SU-DHL-6 (cell line): ENCODE results near the gene SPOCK1.

Source experiments
- H2AFZ ChIP-seq: fragments of 200-600 bp; sonication (generic); 2 replicates; pipeline ENCODE4 v1.6.1; 2014; ENCODE audit warnings: low read depth, mild to moderate bottlenecking, moderate library complexity, mixed read lengths, antibody characterized with exemption, low read length; ENCODE audit not compliant: severe bottlenecking
- H3F3A ChIP-seq: fragments of 200-600 bp; shearing (Covaris generic); 2 replicates; pipeline ENCODE4 v1.6.0; 2016; ENCODE audit warnings: antibody characterized with exemption, mild to moderate bottlenecking; ENCODE audit not compliant: insufficient read depth
- H3K27ac ChIP-seq: fragments of 200-600 bp; sonication (generic); 2 replicates; pipeline ENCODE4 v1.5.1; 2016; ENCODE audit warnings: low read depth, mild to moderate bottlenecking, low read length, moderate library complexity, mixed read lengths
- H3K27me3 ChIP-seq: fragments of 200-600 bp; sonication (generic), shearing (Covaris generic); 2 replicates; pipeline ENCODE4 v1.6.0; 2014; ENCODE audit warnings: mild to moderate bottlenecking, low read length
- H3K36me3 ChIP-seq: fragments of 200-600 bp; sonication (generic); 2 replicates; pipeline ENCODE4 v1.6.1; 2014; ENCODE audit warnings: mild to moderate bottlenecking, low read length, mixed read lengths
- H3K4me2 ChIP-seq: fragments of 300-600, 200-600 bp; shearing (Covaris generic), sonication (generic); 2 replicates; pipeline ENCODE4 v1.6.0; 2014; ENCODE audit warnings: low read length, low read depth, mild to moderate bottlenecking; ENCODE audit not compliant: poor library complexity, severe bottlenecking
- H3K4me3 ChIP-seq: fragments of 200-600 bp; sonication (generic); 2 replicates; pipeline ENCODE4 v1.5.1; 2014; ENCODE audit warnings: antibody characterized with exemption, low read length, mild to moderate bottlenecking, mixed read lengths; ENCODE audit not compliant: insufficient read depth, poor library complexity, severe bottlenecking
- H3K79me2 ChIP-seq: fragments of 200-600 bp; sonication (generic); 2 replicates; pipeline ENCODE4 v1.6.1; 2014; ENCODE audit warnings: mild to moderate bottlenecking, low read length, moderate library complexity; ENCODE audit not compliant: insufficient read depth
- H3K9ac ChIP-seq: fragments of 200-600 bp; sonication (generic); 2 replicates; pipeline ENCODE4 v1.7.0; 2014; ENCODE audit warnings: mild to moderate bottlenecking, low read length
- H3K9me2 ChIP-seq: fragments of 200-600 bp; sonication (generic); replicated peaks from 2 replicates; pipeline ENCODE4 v1.6.1; 2014; ENCODE audit warnings: low read length; ENCODE audit not compliant: insufficient read depth
- H3K9me3 ChIP-seq: fragments of 200-600 bp; sonication (generic); 2 replicates; pipeline ENCODE4 v1.6.1; 2014; ENCODE audit warnings: low read length, mixed read lengths; ENCODE audit not compliant: insufficient read depth
- H4K20me1 ChIP-seq: fragments of 200-600 bp; sonication (generic); 2 replicates; pipeline ENCODE4 v1.6.1; 2014; ENCODE audit warnings: low read depth, mild to moderate bottlenecking, antibody characterized with exemption, low read length, moderate library complexity, mixed read lengths
- EZH2phosphoT487 ChIP-seq: fragments of 200-600 bp; sonication (generic), shearing (Covaris generic); conservative IDR thresholded peaks from 2 replicates; pipeline ENCODE4 v1.6.1; 2018; ENCODE audit warnings: mild to moderate bottlenecking, antibody characterized with exemption, low read length, moderate library complexity, mixed read lengths
- TF ChIP-seq, protein P1 (sequence below): fragments of 200-600 bp; sonication (generic); IDR thresholded peaks from one replicate; pipeline ENCODE4 v1.5.1; 2017; ENCODE audit warnings: antibody characterized with exemption, mild to moderate bottlenecking, low read length, moderate library complexity; ENCODE audit not compliant: insufficient read depth, poor library complexity, severe bottlenecking

Gene SPOCK1

GRCh38 chr5:137335493-137335892 is 163.6 kb downstream of the SPOCK1 start:
- Histone ChIP-seq H3K9me3 (no peaks in the 10 kb centered on the region), H3K9me2 (no peaks in the 10 kb centered on the region), H3K36me3 (no peaks in the 10 kb centered on the region), H3K27me3 (no peaks in the 10 kb centered on the region), H3K27ac (no peak overlapping the region), H3K79me2 (no peaks in the 10 kb centered on the region), H3K4me3 (no peak overlapping the region), H4K20me1 (no peaks in the 10 kb centered on the region), H2AFZ (no peak overlapping the region), H3F3A (no peaks in the 10 kb centered on the region), H3K4me2 (no peak overlapping the region), H3K9ac (no peak overlapping the region)
- TF ChIP-seq, protein P1, sequence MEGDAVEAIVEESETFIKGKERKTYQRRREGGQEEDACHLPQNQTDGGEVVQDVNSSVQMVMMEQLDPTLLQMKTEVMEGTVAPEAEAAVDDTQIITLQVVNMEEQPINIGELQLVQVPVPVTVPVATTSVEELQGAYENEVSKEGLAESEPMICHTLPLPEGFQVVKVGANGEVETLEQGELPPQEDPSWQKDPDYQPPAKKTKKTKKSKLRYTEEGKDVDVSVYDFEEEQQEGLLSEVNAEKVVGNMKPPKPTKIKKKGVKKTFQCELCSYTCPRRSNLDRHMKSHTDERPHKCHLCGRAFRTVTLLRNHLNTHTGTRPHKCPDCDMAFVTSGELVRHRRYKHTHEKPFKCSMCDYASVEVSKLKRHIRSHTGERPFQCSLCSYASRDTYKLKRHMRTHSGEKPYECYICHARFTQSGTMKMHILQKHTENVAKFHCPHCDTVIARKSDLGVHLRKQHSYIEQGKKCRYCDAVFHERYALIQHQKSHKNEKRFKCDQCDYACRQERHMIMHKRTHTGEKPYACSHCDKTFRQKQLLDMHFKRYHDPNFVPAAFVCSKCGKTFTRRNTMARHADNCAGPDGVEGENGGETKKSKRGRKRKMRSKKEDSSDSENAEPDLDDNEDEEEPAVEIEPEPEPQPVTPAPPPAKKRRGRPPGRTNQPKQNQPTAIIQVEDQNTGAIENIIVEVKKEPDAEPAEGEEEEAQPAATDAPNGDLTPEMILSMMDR = no peak
- TF ChIP-seq EZH2phosphoT487 = no peak

- Histone ChIP-seq H3K9ac (no peak overlapping the region), H3F3A (no peaks in the 10 kb centered on the region), H3K4me2 (no peak overlapping the region), H3K36me3 (no peaks in the 10 kb centered on the region), H4K20me1 (no peaks in the 10 kb centered on the region), H2AFZ (no peak overlapping the region), H3K9me3 (no peaks in the 10 kb centered on the region), H3K79me2 (no peaks in the 10 kb centered on the region), H3K27me3 (no peaks in the 10 kb centered on the region), H3K4me3 (no peak overlapping the region), H3K9me2 (no peaks in the 10 kb centered on the region), H3K27ac (no peak overlapping the region)
- TF ChIP-seq, protein P1 = no peak
Observed at GRCh38 chr5:137333928-137334327, 165.2 kb downstream of the SPOCK1 start.

- TF ChIP-seq, protein P1 = no peak
- TF ChIP-seq EZH2phosphoT487 = no peak
- Histone ChIP-seq H3K9me3 (no peaks in the 10 kb centered on the region), H3K79me2 (no peaks in the 10 kb centered on the region), H3K9me2 (no peaks in the 10 kb centered on the region), H3K4me2 (no peak overlapping the region), H3K27ac (no peak overlapping the region), H3K36me3 (no peaks in the 10 kb centered on the region), H3F3A (no peaks in the 10 kb centered on the region), H3K27me3 (no peaks in the 10 kb centered on the region), H3K4me3 (no peak overlapping the region), H2AFZ (no peak overlapping the region), H3K9ac (no peak overlapping the region), H4K20me1 (no peaks in the 10 kb centered on the region)
Observed at GRCh38 chr5:137333475-137333874, 165.7 kb downstream of the SPOCK1 start.

DNA sequence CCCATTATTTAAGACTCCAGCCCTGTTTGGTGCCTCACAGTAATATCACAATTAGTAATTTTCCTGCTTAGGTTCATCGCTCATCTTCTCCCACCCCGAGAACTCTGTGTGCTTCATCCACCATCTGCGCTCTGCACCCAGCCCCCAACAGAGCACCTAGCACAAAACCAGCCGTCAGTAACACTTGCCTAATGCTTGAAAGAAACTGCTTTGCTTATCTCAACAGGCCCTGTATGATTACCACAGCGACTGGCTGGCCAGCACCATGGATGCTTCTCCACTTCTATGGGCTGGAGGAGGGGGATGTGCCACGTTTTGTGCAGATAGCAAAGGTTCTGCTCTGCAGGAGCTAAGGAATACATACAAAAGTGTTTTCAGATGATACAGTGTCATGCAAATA is 166.8 kb downstream of the SPOCK1 start:
- no peak overlapping the region for H3K9ac ChIP-seq
- H4K20me1 ChIP-seq = no peaks in the 10 kb centered on the region
- no peaks in the 10 kb centered on the region for H3K36me3 ChIP-seq
- no peak overlapping the region for H2AFZ ChIP-seq
- H3K4me2 ChIP-seq = no peak overlapping the region
- no peaks in the 10 kb centered on the region for H3K9me3 ChIP-seq
- no peaks in the 10 kb centered on the region for H3K9me2 ChIP-seq
- no peaks in the 10 kb centered on the region for H3K79me2 ChIP-seq
- no peaks in the 10 kb centered on the region for H3K27me3 ChIP-seq
- no peaks in the 10 kb centered on the region for H3F3A ChIP-seq
- no peak overlapping the region for H3K27ac ChIP-seq
- no peak overlapping the region for H3K4me3 ChIP-seq
- no peak for TF ChIP-seq EZH2phosphoT487
- TF ChIP-seq, protein P1 = no peak
